H9 (cell line): ENCODE data around the gene GET4. TPM values are rescaled to one million over a fixed set of nuclear protein-coding genes. Genes with fewer than 3 reads are reported as not detected.

Experiments
- DNase-seq: peaks from one replicate; pipeline ENCODE4 v3.0.0-alpha.2; 2017
- H2AFZ ChIP-seq: one replicate; pipeline ENCODE4 v1.6.1; 2013; ENCODE audit warnings: mild to moderate bottlenecking, low read length, control low read depth, moderate library complexity
- H2AK5ac ChIP-seq: 2 replicates; pipeline ENCODE4 v1.6.1; 2013; ENCODE audit warnings: low read length, control low read depth, mixed read lengths; ENCODE audit not compliant: insufficient read length
- H2BK120ac ChIP-seq: one replicate; pipeline ENCODE4 v1.6.1; 2013; ENCODE audit warnings: low read depth, mild to moderate bottlenecking, low read length, control low read depth, inconsistent platforms; ENCODE audit not compliant: poor library complexity, severe bottlenecking
- H2BK12ac ChIP-seq: 2 replicates; pipeline ENCODE4 v1.6.1; 2013; ENCODE audit warnings: low read length, control low read depth, mixed read lengths, low read depth; ENCODE audit not compliant: insufficient read length
- H2BK15ac ChIP-seq: 2 replicates; pipeline ENCODE4 v1.6.1; 2013; ENCODE audit warnings: low read depth, low read length, control low read depth
- H2BK20ac ChIP-seq: one replicate; pipeline ENCODE4 v1.6.1; 2013; ENCODE audit warnings: low read depth, mild to moderate bottlenecking, low read length, control low read depth, inconsistent platforms; ENCODE audit not compliant: poor library complexity, severe bottlenecking
- H2BK5ac ChIP-seq: 2 replicates; pipeline ENCODE4 v1.6.1; 2013; ENCODE audit warnings: low read length, control low read depth, mixed read lengths; ENCODE audit not compliant: insufficient read length
- H3K14ac ChIP-seq: 2 replicates; pipeline ENCODE4 v1.6.1; 2013; ENCODE audit warnings: low read length, control low read depth; ENCODE audit not compliant: insufficient read depth
- H3K18ac ChIP-seq: 2 replicates; pipeline ENCODE4 v1.6.1; 2013; ENCODE audit warnings: low read depth, mild to moderate bottlenecking, mixed read lengths, low read length, control low read depth; ENCODE audit not compliant: insufficient read length
- H3K23ac ChIP-seq: 2 replicates; pipeline ENCODE4 v1.6.1; 2013; ENCODE audit warnings: low read length, control low read depth, mixed read lengths, low read depth; ENCODE audit not compliant: insufficient read length
- H3K23me2 ChIP-seq: 2 replicates; pipeline ENCODE4 v1.6.1; 2013; ENCODE audit warnings: low read depth, mild to moderate bottlenecking, mixed read lengths, low read length, control low read depth; ENCODE audit not compliant: insufficient read length, poor library complexity, severe bottlenecking
- H3K27ac ChIP-seq: 2 replicates; pipeline ENCODE4 v1.5.1; 2013; ENCODE audit warnings: low read length, control low read depth, mixed read lengths, low read depth; ENCODE audit not compliant: insufficient read length
- H3K27me3 ChIP-seq: 2 replicates; pipeline ENCODE4 v1.6.1; 2013; ENCODE audit warnings: low read length, control low read depth, inconsistent platforms; ENCODE audit not compliant: insufficient read depth
- H3K4ac ChIP-seq: 2 replicates; pipeline ENCODE4 v1.6.1; 2013; ENCODE audit warnings: low read depth, mild to moderate bottlenecking, control low read depth, inconsistent platforms, low read length, moderate library complexity
- H3K4me1 ChIP-seq: 2 replicates; pipeline ENCODE4 v1.6.1; 2013; ENCODE audit warnings: low read length, control low read depth, inconsistent platforms; ENCODE audit not compliant: insufficient read depth
- H3K4me2 ChIP-seq: 2 replicates; pipeline ENCODE4 v1.6.1; 2013; ENCODE audit warnings: low read length, control low read depth, mixed read lengths; ENCODE audit not compliant: insufficient read length, insufficient read depth
- H3K56ac ChIP-seq: 2 replicates; pipeline ENCODE4 v1.6.1; 2013; ENCODE audit warnings: low read depth, mild to moderate bottlenecking, mixed read lengths, low read length, control low read depth; ENCODE audit not compliant: insufficient read length
- H3K79me1 ChIP-seq: 2 replicates; pipeline ENCODE4 v1.6.1; 2013; ENCODE audit warnings: low read depth, mild to moderate bottlenecking, moderate library complexity, low read length, control low read depth, inconsistent platforms; ENCODE audit not compliant: insufficient read depth, poor library complexity, severe bottlenecking
- H3K79me2 ChIP-seq: 2 replicates; pipeline ENCODE4 v1.6.1; 2013; ENCODE audit warnings: low read length, control low read depth, inconsistent platforms; ENCODE audit not compliant: insufficient read depth
- H3K9ac ChIP-seq: 2 replicates; pipeline ENCODE4 v1.6.1; 2013; ENCODE audit warnings: low read length, control low read depth, mixed read lengths; ENCODE audit not compliant: insufficient read length; ENCODE audit errors: extremely low read depth
- H3K9me3 ChIP-seq: one replicate; pipeline ENCODE4 v1.6.1; 2013; ENCODE audit warnings: low read depth, low read length, inconsistent platforms; ENCODE audit not compliant: control insufficient read depth
- H3T11ph ChIP-seq: one replicate; pipeline ENCODE4 v1.6.1; 2013; ENCODE audit warnings: mild to moderate bottlenecking, low read length, control low read depth, inconsistent platforms
- H4K20me1 ChIP-seq: one replicate; pipeline ENCODE4 v1.6.1; 2013; ENCODE audit not compliant: control insufficient read depth, insufficient read length, insufficient read depth
- H4K5ac ChIP-seq: 2 replicates; pipeline ENCODE4 v1.6.1; 2013; ENCODE audit warnings: low read depth, mild to moderate bottlenecking, mixed read lengths, low read length, control low read depth; ENCODE audit not compliant: insufficient read length
- H4K8ac ChIP-seq: replicated peaks from 2 replicates; pipeline ENCODE4 v1.6.1; 2013; ENCODE audit warnings: low read length, control low read depth, mixed read lengths, low read depth; ENCODE audit not compliant: insufficient read length
- H4K91ac ChIP-seq: 2 replicates; pipeline ENCODE4 v1.6.1; 2013; ENCODE audit warnings: low read depth, mild to moderate bottlenecking, moderate library complexity, mixed read lengths, low read length, control low read depth; ENCODE audit not compliant: insufficient read length
- H3K27ac Mint-ChIP-seq, 3 experiments: 2 replicates in 2 of 3; 3 replicates in 1 of 3; pipeline ENCODE4 v1.8.0; 2020 to 2021; ENCODE audit warnings: mixed read lengths in 3 of 3, mild to moderate bottlenecking in 1 of 3, moderate library complexity in 1 of 3
- H3K27me3 Mint-ChIP-seq: 2 replicates; pipeline ENCODE4 v1.8.0; 2021; ENCODE audit warnings: low read depth, mild to moderate bottlenecking, moderate library complexity, mixed read lengths
- H3K36me3 Mint-ChIP-seq, 3 experiments: 2 replicates in 2 of 3; 3 replicates in 1 of 3; pipeline ENCODE4 v1.8.0; 2020 to 2021; ENCODE audit warnings: low read depth in 3 of 3, mixed read lengths in 3 of 3; ENCODE audit not compliant: insufficient read depth in 1 of 3
- H3K4me1 Mint-ChIP-seq, 2 experiments: 2 replicates each; pipeline ENCODE4 v1.8.0; 2020; ENCODE audit warnings: mixed read lengths in 2 of 2
- H3K4me3 Mint-ChIP-seq, 2 experiments: 2 replicates in 1 of 2; 3 replicates in 1 of 2; pipeline ENCODE4 v1.8.0; 2020 to 2021; ENCODE audit warnings: mild to moderate bottlenecking in 2 of 2, mixed read lengths in 2 of 2, moderate library complexity in 1 of 2
- H3K9me3 Mint-ChIP-seq, 2 experiments: 2 replicates in 1 of 2; 3 replicates in 1 of 2; pipeline ENCODE4 v1.8.0; 2020; ENCODE audit warnings: mild to moderate bottlenecking in 2 of 2, mixed read lengths in 2 of 2, moderate library complexity in 1 of 2
- CTCF ChIP-seq: fragments of 200-600 bp; sonication (generic); conservative IDR thresholded peaks from 3 replicates; pipeline ENCODE4 v1.8.0; 2021; ENCODE audit warnings: antibody characterized with exemption, mild to moderate bottlenecking
- WGBS: extraction: QIAGEN DNeasy Blood & Tissue Kit; methylation state at CpG from one replicate; pipeline ENCODE4 v1.1.7; 2013; ENCODE audit warnings: missing lambda C conversion rate, low lambda C conversion rate, mixed read lengths; ENCODE audit not compliant: insufficient read length; ENCODE audit errors: extremely low coverage; 5-methylcytosine and 5-hydroxymethylcytosine counted together
- total RNA-seq: library from RNA; stranded (reverse); gene quantifications from 2 replicates; pipeline ENCODE4 v1.2.1, GENCODE V29; 2021

Gene GET4
- total RNA-seq, 1 experiment from 2014 or later, result 70.2 TPM

- no peak overlapping the region for H3K4ac ChIP-seq
- H4K20me1 ChIP-seq, result no peaks in the 10 kb centered on the region
- H3K79me1 ChIP-seq, result no peaks in the 10 kb centered on the region
- H3K56ac ChIP-seq, result no peak overlapping the region
- no peak overlapping the region; the same call in 1 of the 2 replicates for H3K14ac ChIP-seq
- H3T11ph ChIP-seq, result no peak overlapping the region
- no peak overlapping the region for H4K5ac ChIP-seq
- H2BK5ac ChIP-seq, result no peak overlapping the region
- Mint-ChIP-seq H3K9me3 (no peaks in the 10 kb centered on the region; a peak in 1 of 5 replicates), H3K27me3 (no peaks in the 10 kb centered on the region), H3K4me3 (no peak overlapping the region), H3K4me1 (peaks cover 4 to 6% of the 10 kb centered on the region in 2 experiments), H3K27ac (no peak overlapping the region), H3K36me3 (no peaks in the 10 kb centered on the region)
- no peak overlapping the region for H2BK120ac ChIP-seq
- no peak overlapping the region for H3K9ac ChIP-seq
- no peak overlapping the region for H2BK20ac ChIP-seq
- no peaks in the 10 kb centered on the region for H3K9me3 ChIP-seq
- H4K8ac ChIP-seq, result no peak overlapping the region
- H2AK5ac ChIP-seq, result no peak overlapping the region
- no peak for DNase-seq
- no peak overlapping the region for H3K23ac ChIP-seq
- no peaks in the 10 kb centered on the region for H3K27me3 ChIP-seq
- H3K18ac ChIP-seq, result no peak overlapping the region
- H3K79me2 ChIP-seq, result no peaks in the 10 kb centered on the region
- no peaks in the 10 kb centered on the region for H3K23me2 ChIP-seq
- H2AFZ ChIP-seq, result no peak overlapping the region
- no peak overlapping the region for H3K4me2 ChIP-seq
- no peak for TF ChIP-seq CTCF
- no peak overlapping the region for H2BK15ac ChIP-seq
- H3K27ac ChIP-seq, result no peak overlapping the region
- no peak overlapping the region for H2BK12ac ChIP-seq
- H3K4me1 ChIP-seq, result no peaks in the 10 kb centered on the region
- no peak overlapping the region for H4K91ac ChIP-seq
- no CpG with 5 or more reads among the region's 13 CpGs for WGBS
Observed at GRCh38 chr7:919114-919442, 42.7 kb downstream of the GET4 start.
